NB4 (cell line): Measurements from ENCODE around the gene CDC42EP3.

Experiments
- POLR2A ChIP-seq: IDR thresholded peaks from 2 replicates; pipeline ENCODE4 v1.6.1; 2011; ENCODE audit warnings: mild to moderate bottlenecking; ENCODE audit not compliant: insufficient read length; ENCODE audit errors: extremely low read depth
- TF ChIP-seq, protein P1 (sequence below): IDR thresholded peaks from one replicate; pipeline ENCODE4 v1.5.1; 2012; ENCODE audit warnings: low read depth, low read length

DNA sequence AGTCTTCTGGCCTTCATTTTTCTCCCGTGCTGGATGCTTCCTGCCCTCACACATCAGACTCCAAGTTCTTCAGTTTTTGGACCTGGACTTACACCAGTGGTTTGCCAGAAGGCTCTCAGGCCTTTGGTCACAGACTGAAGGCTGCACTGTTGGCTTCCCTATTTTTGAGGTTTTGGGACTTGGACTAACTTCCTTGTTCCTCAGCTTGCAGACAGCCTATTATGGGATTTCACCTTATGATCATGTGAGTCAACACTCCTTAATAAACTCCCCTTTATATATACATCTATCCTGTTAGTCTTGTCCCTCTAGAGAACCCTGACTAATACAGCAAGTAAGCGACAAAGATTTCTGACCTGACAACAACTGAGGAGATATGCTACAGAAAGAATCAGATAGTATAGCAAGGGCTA is 7.2 kb downstream of the CDC42EP3 start:
- TF ChIP-seq, protein P1, sequence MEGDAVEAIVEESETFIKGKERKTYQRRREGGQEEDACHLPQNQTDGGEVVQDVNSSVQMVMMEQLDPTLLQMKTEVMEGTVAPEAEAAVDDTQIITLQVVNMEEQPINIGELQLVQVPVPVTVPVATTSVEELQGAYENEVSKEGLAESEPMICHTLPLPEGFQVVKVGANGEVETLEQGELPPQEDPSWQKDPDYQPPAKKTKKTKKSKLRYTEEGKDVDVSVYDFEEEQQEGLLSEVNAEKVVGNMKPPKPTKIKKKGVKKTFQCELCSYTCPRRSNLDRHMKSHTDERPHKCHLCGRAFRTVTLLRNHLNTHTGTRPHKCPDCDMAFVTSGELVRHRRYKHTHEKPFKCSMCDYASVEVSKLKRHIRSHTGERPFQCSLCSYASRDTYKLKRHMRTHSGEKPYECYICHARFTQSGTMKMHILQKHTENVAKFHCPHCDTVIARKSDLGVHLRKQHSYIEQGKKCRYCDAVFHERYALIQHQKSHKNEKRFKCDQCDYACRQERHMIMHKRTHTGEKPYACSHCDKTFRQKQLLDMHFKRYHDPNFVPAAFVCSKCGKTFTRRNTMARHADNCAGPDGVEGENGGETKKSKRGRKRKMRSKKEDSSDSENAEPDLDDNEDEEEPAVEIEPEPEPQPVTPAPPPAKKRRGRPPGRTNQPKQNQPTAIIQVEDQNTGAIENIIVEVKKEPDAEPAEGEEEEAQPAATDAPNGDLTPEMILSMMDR: no peak
- TF ChIP-seq POLR2A: no peak
